ENCODE results near the gene ABCA13. TPM values are rescaled to one million over a fixed set of nuclear protein-coding genes. Genes with fewer than 3 reads are reported as not detected.

The ABCA13 gene
- total RNA-seq, 1 experiment from 2014 or later: 1.7 TPM

DNA sequence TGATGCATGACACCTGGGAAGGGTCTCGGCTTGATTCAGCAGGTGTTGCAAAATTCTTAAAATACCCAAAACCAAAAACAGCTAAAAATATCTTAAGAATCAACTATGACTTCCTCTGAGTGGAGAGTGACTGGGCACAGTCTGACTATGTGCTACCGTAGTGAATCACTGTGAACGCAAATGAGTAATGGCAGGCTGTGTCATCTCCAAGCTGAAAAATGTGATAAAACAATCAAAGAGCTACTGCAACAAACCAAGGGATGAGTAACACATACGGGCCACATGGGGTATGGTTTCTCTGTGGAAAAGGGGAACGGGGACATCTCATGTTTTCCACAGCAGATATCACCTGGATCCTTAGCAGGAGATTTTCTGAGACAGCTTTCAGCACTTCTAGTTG is 127.5 kb downstream of the ABCA13 start:
- POLR2A ChIA-PET: no interaction called here
- CTCF ChIA-PET: no interaction called here
- TF ChIP-seq REST (IDR thresholded peaks at IDR 0.05; ENCODE audit: insufficient read depth in 1 of 2, low read depth in 2 of 2, low read length in 1 of 2): no peak
- no peak for TF ChIP-seq SIN3A (IDR thresholded peaks at IDR 0.05; ENCODE audit: borderline replicate concordance, insufficient read depth, low read depth, low read length)
- no peak for TF ChIP-seq POLR2AphosphoS5 (IDR thresholded peaks at IDR 0.05; ENCODE audit: low read depth, low read length)
- TF ChIP-seq, protein P1, sequence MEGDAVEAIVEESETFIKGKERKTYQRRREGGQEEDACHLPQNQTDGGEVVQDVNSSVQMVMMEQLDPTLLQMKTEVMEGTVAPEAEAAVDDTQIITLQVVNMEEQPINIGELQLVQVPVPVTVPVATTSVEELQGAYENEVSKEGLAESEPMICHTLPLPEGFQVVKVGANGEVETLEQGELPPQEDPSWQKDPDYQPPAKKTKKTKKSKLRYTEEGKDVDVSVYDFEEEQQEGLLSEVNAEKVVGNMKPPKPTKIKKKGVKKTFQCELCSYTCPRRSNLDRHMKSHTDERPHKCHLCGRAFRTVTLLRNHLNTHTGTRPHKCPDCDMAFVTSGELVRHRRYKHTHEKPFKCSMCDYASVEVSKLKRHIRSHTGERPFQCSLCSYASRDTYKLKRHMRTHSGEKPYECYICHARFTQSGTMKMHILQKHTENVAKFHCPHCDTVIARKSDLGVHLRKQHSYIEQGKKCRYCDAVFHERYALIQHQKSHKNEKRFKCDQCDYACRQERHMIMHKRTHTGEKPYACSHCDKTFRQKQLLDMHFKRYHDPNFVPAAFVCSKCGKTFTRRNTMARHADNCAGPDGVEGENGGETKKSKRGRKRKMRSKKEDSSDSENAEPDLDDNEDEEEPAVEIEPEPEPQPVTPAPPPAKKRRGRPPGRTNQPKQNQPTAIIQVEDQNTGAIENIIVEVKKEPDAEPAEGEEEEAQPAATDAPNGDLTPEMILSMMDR (IDR thresholded peaks at IDR 0.05): no peak
- no peak for TF ChIP-seq TCF7L2 (IDR thresholded peaks at IDR 0.05; ENCODE audit: low read depth, low read length)
- H3K36me3 ChIP-seq (ENCODE audit: control insufficient read depth, insufficient read depth, low read length): no peaks in the 10 kb centered on the region
- H3K4me3 ChIP-seq (ENCODE audit: low read depth in 2 of 2, low read length in 2 of 2): no peak overlapping the region
- no peaks in the 10 kb centered on the region for H3K9me3 ChIP-seq (ENCODE audit: control insufficient read depth, insufficient read depth, low read depth, low read length)
- DNase-seq (ENCODE audit: low read depth, low spot score) (peak; percentile 41), ATAC-seq (peak; percentile 61; the same call in 1 of the 2 replicates)
- BruUV-seq (replicated peaks): no TSS peak
- H3K27me3 ChIP-seq (ENCODE audit: control insufficient read depth, insufficient read depth, low read length): no peaks in the 10 kb centered on the region
- H3K4me1 ChIP-seq (ENCODE audit: control insufficient read depth, insufficient read depth, low read length): no peaks in the 10 kb centered on the region
- intact Hi-C loops (cut with micrococcal nuclease; ENCODE audit: unreplicated experiment): loop anchor here (5.0 kb wide), 1 partner anchor 1554 kb away; no protein-coding TSS in a partner anchor
- in situ Hi-C loops (cut with HindIII; ENCODE audit: low pct_unique_long_range_greater_than_20kb, low sequenced_read_pairs): no loop called here
- no peak overlapping the region for H3K27ac ChIP-seq (ENCODE audit: low read length)

- intact Hi-C loops (cut with micrococcal nuclease; ENCODE audit: unreplicated experiment): loop anchor here (1.0 to 5.0 kb wide), 2 partner anchors 576 to 1553 kb away; no protein-coding TSS in a partner anchor
- POLR2A ChIA-PET: no interaction called here
- peak; percentile 52 for DNase-seq (ENCODE audit: low read depth, low spot score)
These were observed 128.4 kb downstream of the ABCA13 start for GRCh38 chr7:48299580-48300169.

More at GRCh38 chr7:48299580-48300169, 128.4 kb downstream of the ABCA13 start:
- H3K36me3 ChIP-seq (ENCODE audit: control insufficient read depth, insufficient read depth, low read length): no peaks in the 10 kb centered on the region
- CTCF ChIA-PET: no interaction called here
- no peak overlapping the region for H3K27ac ChIP-seq (ENCODE audit: low read length)
- in situ Hi-C loops (cut with HindIII; ENCODE audit: low pct_unique_long_range_greater_than_20kb, low sequenced_read_pairs): no loop called here
- TF ChIP-seq TCF7L2 (IDR thresholded peaks at IDR 0.05; ENCODE audit: low read depth, low read length) (no peak), REST (IDR thresholded peaks at IDR 0.05; ENCODE audit: insufficient read depth in 1 of 2, low read depth in 2 of 2, low read length in 1 of 2) (no peak)
- TF ChIP-seq, protein P1 (IDR thresholded peaks at IDR 0.05): peak; percentile 94
- no TSS peak for BruUV-seq (replicated peaks)
- no peaks in the 10 kb centered on the region for H3K9me3 ChIP-seq (ENCODE audit: control insufficient read depth, insufficient read depth, low read depth, low read length)
- peak; percentile 97 for ATAC-seq
- no peak overlapping the region for H3K4me3 ChIP-seq (ENCODE audit: low read depth in 2 of 2, low read length in 2 of 2)
- no peaks in the 10 kb centered on the region for H3K27me3 ChIP-seq (ENCODE audit: control insufficient read depth, insufficient read depth, low read length)
- H3K4me1 ChIP-seq (ENCODE audit: control insufficient read depth, insufficient read depth, low read length): no peaks in the 10 kb centered on the region

Measured in Panc1 (cell line).